HG02870 (cell line): Measurements from ENCODE around the gene PCBP1.
A peak's percentile ranks its signal among the peaks of the same experiment; 100 is the strongest.
"Not testable (repeated sequence)": the region's sequence is repeated elsewhere in the genome, so short reads cannot be mapped to it uniquely, and the experiment has no call there.

ENCODE experiments used
- ATAC-seq: cut with Tn5 transposase; IDR thresholded peaks from one replicate; pipeline ENCODE4 v1.9.1; 2021; ENCODE audit warnings: mild to moderate bottlenecking, moderate library complexity; ENCODE audit not compliant: unreplicated experiment

Gene PCBP1

DNA sequence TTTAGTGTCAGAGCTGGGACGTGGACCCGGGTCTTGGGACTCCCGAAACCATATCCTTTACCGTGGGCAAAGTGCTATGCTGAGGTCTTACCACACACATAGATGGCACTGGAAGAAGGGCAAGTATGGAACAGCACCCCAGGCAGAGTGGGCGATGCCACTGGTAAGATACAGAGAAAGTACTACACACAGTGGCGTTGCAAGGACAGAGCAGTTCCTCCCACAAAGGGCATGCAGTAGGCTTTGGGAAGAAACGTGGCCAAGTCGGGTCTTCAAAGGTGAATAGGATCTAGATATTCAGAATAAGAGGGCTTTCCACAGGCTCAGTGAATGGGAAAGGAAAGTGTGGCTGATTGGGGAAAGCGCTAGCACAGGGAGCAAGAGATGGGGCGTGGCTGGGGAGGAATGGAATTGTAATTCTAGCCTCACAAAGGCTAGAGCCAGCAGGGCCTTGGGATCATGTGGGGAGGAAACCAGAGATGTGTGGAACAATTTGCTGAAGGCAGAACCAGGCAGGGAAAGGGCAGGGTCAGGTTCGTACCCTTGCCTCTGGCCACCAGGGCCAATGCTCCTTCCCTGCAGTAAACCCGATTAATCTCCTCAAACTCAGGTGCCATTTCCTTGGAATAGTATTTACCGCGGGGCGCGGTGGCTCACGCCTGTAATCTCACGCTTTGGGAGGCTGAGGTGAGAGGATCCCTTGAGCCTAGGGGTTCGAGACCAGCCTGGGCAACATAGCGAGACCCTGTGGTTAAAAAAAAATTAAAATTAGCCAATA lies 36.0 kb downstream of the PCBP1 start:
- no peak for ATAC-seq

DNA sequence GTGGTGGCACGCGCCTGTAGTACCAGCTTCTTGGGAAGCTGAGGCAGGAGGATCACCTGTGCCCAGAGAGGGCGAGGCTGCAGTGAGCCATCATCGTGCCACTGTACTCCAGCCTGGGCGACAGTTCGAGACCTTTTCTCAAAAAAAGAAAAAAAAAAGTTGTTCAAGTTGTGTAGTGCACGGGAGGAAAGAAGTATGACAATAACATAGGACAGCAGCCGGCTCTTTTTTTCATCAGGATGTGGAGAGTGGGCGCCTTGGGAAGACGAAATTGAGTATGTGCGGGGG lies 36.5 kb downstream of the PCBP1 start:
- ATAC-seq = no peak

GRCh38 chr2:70124983-70125480 lies 37.8 kb downstream of the PCBP1 start:
- ATAC-seq = no peak

DNA sequence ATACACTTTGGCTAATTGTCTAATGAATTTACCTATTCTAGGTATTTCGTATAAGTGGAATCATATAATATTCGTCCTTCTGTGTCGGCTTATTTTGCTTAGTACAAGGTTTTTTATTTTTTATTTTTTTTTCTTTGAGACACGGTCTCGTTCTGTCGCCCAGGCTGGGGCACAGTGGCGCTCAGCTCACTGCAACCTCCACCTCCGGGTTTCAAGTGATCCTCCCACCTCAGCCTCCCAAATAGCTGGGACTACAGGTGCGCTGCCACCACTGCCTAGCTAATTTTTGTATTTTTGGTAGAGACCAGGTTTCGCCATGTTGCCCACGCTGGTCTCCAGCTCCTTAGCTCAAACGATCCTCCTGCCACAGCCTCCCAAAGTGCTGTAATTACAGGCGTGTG lies 38.2 kb downstream of the PCBP1 start:
- ATAC-seq = no peak

DNA sequence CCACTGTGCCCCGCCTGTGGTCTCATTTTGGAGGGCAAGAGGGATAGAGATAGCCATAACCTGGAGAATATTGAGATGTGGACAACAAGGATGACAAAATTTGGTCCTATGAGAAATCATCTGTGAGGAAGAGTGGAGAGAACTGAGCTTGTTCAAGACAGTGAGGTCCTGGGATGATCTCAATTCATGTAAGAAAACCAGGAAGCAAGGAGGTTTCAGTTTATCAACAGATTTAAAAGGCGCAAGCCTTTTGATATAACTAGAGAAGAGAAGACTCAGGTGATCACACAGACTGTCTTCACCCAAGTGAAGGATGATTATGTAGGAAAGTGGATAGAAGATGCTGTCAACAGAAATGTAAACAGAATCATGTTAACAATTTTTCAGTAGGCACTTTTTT lies 39.1 kb downstream of the PCBP1 start:
- ATAC-seq = no peak

DNA sequence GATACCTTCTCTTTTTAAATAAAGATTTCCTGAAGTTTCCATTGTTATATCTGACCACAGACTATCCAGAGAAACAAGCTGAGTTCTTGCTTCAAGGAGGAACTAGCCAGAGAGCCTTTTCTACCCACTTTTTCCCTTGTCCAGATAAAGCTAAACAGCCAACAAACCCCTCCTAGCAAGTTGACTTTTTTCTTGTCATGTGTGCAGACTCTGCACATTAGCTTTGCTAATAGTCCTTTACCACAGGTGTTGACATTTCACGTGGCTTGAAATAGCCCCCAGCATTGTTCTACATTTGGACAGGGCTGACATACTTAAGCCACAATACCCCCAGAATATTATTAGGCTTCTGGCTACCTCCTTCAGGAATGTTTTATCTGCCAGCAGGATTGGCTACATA lies 40.7 kb downstream of the PCBP1 start:
- ATAC-seq = no peak

GRCh38 chr2:70131344-70132143 lies 44.3 kb downstream of the PCBP1 start:
- ATAC-seq = not testable (repeated sequence)

DNA sequence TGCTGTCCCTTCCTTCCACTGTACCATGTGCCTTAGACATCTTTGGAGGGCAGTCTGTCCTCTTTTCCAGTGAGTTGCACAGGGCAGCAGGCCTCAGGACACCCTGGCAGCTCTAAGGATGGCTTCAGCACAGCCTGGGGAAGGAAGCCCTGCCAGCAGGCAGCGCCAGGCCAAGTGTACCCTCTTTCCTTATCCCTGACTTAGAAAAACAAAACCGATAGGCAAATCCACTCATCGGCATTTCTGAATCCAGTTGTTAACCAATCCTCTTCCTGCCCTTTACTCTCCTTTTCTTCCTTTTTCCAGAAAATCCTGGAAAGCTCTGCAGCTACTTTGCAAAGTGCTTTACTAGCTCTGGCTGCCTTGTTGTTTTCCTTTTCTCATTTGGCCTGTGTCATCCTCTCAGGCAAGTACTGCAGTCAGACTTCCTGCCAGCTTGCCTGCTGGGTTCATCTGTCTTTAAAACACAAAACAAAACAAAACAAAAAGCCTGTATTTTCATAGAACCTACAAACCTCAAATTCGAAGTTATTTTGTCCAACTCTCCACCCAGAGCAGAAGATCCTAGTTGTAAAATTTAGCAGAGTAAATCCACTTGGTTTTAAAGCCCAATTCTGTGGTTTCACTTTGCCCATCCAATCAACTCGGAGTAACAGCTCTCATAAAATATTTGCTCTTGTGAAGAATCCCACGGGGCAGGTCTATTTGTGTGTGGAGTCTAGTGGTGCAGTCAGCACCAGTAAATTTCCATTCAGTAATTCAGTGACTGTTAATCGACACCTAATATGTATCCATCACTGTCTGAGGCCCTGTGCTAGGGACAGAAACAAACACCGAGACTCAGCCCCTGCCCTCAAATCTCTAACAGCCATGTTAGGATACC lies 45.2 kb downstream of the PCBP1 start:
- ATAC-seq = peak; percentile 36

- ATAC-seq = no peak
Observed at GRCh38 chr2:70133127-70133452, 45.8 kb downstream of the PCBP1 start.

- no peak for ATAC-seq
Observed at GRCh38 chr2:70133491-70134322, 46.4 kb downstream of the PCBP1 start.

DNA sequence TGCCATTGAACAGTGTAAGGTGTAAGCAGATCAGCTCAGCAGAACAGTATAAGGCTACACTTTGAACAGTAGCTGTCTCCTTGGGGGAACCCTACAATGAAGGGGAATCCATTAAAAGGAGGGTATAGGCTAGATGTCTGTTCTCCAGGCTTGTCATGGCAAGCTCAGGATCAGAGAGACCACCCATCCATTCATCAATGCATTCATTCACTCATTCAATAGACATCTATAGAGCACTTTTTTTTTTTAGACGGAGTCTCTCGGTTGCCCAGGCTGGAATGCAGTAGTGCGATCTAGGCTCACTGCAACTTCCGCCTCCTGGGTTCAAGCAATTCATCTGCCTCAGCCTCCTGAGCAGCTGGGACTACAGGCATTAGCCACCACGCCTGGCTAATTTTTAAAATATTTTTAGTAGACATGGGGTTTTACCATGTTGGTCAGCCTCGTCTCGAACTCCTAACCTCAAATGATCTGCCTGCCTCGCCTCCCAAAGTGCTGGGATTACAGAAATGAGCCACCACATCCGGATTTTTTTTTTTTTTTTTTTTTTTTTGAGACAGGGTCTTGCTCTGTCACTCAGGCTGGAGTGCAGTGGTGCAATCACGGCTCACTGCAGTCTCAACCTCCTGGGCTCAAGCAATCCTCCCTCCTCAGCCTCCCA lies 47.2 kb downstream of the PCBP1 start:
- ATAC-seq = not testable (repeated sequence)
